ENCODE measurements around the gene GPX4. TPM values are rescaled to one million over a fixed set of nuclear protein-coding genes. Genes with fewer than 3 reads are reported as not detected.

GPX4 gene
- total and polyA plus RNA-seq, 2 experiments from 2014 or later, result 351 to 573 TPM

GRCh38 chr19:1105008-1105872, 1.4 kb downstream of the GPX4 start:
- H3K4me2 ChIP-seq, result peak overlapping the region; percentile 88
- Mint-ChIP-seq H3K27me3 (ENCODE audit: insufficient read depth, low read depth, poor library complexity) (peaks cover 22% of the 10 kb centered on the region), H3K4me1 (peaks cover 18% of the 10 kb centered on the region; the same call in 2 of the 3 replicates), H3K36me3 (ENCODE audit: low read depth) (peaks cover 12% of the 10 kb centered on the region), H3K27ac (no peak overlapping the region), H3K4me3 (peak overlapping the region; percentile 74), H3K9me3 (no peaks in the 10 kb centered on the region)
- H3K4me1 ChIP-seq (ENCODE audit: insufficient read depth), result peaks cover 11% of the 10 kb centered on the region
- TF ChIP-seq EZH2 (IDR thresholded peaks at IDR 0.05; ENCODE audit: low read depth, unreplicated experiment), result no peak
- no peak for TF ChIP-seq CREB1 (CRISPR knock-in tag; IDR thresholded peaks at IDR 0.05; ENCODE audit: low read depth)
- no peak for TF ChIP-seq EZH2phosphoT487 (IDR thresholded peaks at IDR 0.05; ENCODE audit: unreplicated experiment)
- TF ChIP-seq STAT1 (IDR thresholded peaks at IDR 0.05; ENCODE audit: unreplicated experiment), result no peak
- TF ChIP-seq ZNF331 (CRISPR knock-in tag; IDR thresholded peaks at IDR 0.05; ENCODE audit: low read depth), result no peak
- no peak for TF ChIP-seq JUNB (IDR thresholded peaks at IDR 0.05; ENCODE audit: unreplicated experiment)
- TF ChIP-seq ZNF462 (CRISPR knock-in tag; IDR thresholded peaks at IDR 0.05), result no peak
- TF ChIP-seq, protein P1, sequence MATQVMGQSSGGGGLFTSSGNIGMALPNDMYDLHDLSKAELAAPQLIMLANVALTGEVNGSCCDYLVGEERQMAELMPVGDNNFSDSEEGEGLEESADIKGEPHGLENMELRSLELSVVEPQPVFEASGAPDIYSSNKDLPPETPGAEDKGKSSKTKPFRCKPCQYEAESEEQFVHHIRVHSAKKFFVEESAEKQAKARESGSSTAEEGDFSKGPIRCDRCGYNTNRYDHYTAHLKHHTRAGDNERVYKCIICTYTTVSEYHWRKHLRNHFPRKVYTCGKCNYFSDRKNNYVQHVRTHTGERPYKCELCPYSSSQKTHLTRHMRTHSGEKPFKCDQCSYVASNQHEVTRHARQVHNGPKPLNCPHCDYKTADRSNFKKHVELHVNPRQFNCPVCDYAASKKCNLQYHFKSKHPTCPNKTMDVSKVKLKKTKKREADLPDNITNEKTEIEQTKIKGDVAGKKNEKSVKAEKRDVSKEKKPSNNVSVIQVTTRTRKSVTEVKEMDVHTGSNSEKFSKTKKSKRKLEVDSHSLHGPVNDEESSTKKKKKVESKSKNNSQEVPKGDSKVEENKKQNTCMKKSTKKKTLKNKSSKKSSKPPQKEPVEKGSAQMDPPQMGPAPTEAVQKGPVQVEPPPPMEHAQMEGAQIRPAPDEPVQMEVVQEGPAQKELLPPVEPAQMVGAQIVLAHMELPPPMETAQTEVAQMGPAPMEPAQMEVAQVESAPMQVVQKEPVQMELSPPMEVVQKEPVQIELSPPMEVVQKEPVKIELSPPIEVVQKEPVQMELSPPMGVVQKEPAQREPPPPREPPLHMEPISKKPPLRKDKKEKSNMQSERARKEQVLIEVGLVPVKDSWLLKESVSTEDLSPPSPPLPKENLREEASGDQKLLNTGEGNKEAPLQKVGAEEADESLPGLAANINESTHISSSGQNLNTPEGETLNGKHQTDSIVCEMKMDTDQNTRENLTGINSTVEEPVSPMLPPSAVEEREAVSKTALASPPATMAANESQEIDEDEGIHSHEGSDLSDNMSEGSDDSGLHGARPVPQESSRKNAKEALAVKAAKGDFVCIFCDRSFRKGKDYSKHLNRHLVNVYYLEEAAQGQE (IDR thresholded peaks at IDR 0.05; ENCODE audit: unreplicated experiment), result no peak
- TF ChIP-seq POLR2AphosphoS5 (IDR thresholded peaks at IDR 0.05; ENCODE audit: low read depth), result no peak
- TF ChIP-seq, protein P2, sequence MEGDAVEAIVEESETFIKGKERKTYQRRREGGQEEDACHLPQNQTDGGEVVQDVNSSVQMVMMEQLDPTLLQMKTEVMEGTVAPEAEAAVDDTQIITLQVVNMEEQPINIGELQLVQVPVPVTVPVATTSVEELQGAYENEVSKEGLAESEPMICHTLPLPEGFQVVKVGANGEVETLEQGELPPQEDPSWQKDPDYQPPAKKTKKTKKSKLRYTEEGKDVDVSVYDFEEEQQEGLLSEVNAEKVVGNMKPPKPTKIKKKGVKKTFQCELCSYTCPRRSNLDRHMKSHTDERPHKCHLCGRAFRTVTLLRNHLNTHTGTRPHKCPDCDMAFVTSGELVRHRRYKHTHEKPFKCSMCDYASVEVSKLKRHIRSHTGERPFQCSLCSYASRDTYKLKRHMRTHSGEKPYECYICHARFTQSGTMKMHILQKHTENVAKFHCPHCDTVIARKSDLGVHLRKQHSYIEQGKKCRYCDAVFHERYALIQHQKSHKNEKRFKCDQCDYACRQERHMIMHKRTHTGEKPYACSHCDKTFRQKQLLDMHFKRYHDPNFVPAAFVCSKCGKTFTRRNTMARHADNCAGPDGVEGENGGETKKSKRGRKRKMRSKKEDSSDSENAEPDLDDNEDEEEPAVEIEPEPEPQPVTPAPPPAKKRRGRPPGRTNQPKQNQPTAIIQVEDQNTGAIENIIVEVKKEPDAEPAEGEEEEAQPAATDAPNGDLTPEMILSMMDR (conservative IDR thresholded peaks at IDR 0.05; ENCODE audit: low read depth in 2 of 2), result no peak
- no peak for TF ChIP-seq NANOG (IDR thresholded peaks at IDR 0.05; ENCODE audit: borderline replicate concordance)
- H2AFZ ChIP-seq, result no peak overlapping the region
- no peaks in the 10 kb centered on the region; the same call in 1 of the 2 replicates for H4K20me1 ChIP-seq (replicated peaks; ENCODE audit: insufficient read depth)
- H3K27ac ChIP-seq (ENCODE audit: low read depth), result peak overlapping the region; percentile 79; the same call in 1 of the 2 replicates
- H3K4me3 ChIP-seq, result peak overlapping the region; percentile 88
- H3K79me2 ChIP-seq (replicated peaks; ENCODE audit: insufficient read depth), result no peaks in the 10 kb centered on the region
- DNase-seq (ENCODE audit: low spot score) (peak; percentile 75), ATAC-seq (peak; percentile 1; the same call in 2 of the 3 replicates)
- no peaks in the 10 kb centered on the region for H3K27me3 ChIP-seq (ENCODE audit: insufficient read depth)
- 0 out of 2 replicates have a peak, but pooled peaks cover 3% of the 10 kb centered on the region for H3K36me3 ChIP-seq (ENCODE audit: insufficient read depth)
- H3K9me2 ChIP-seq (ENCODE audit: insufficient read depth), result no peaks in the 10 kb centered on the region
- peaks cover 26% of the 10 kb centered on the region for H3F3A ChIP-seq (replicated peaks; ENCODE audit: low read depth)
